ENCODE results near the gene PODN. TPM values are rescaled to one million over a fixed set of nuclear protein-coding genes. Genes with fewer than 3 reads are reported as not detected.

Gene PODN
- under 1 TPM in 4 of 5 donors, not detected in 1; 0.22 to 0.68 (median 0.46) TPM for total RNA-seq
- total RNA-seq (2013) = 0.70 TPM
- total RNA-seq = 0 to 0.29 (median 0.06) reads per million in 29 experiments

- H3K27ac ChIP-seq (ENCODE audit: low read length) = no peak within 1 kb of the TSS
- DNase-seq (peak in 1 of 35 experiments; percentile 17), ATAC-seq (replicated peaks in 1 of 4) (peak; percentile 29 to 60 (median 50))
- POLR2A ChIA-PET = no interaction called here
- H3K4me3 ChIP-seq (ENCODE audit: control insufficient read depth in 1 of 2, extremely low read depth in 1 of 2, low read length in 1 of 2) = peak within 1 kb of the TSS; percentile 33 to 49
- no peaks in the 10 kb centered on the region for H3K9me3 ChIP-seq
- Mint-ChIP-seq H3K4me3 (peak within 1 kb of the TSS; percentile 58 to 68 (median 60)), H3K27me3 (peaks cover 29 to 51% of the 10 kb centered on the region in 2 donors), H3K36me3 (no peaks in the 10 kb centered on the region), H3K27ac (no peak within 1 kb of the TSS), H3K4me1 (peaks cover 5 to 19% (median 11%) of the 10 kb centered on the region in 3 donors), H3K9me3 (no peaks in the 10 kb centered on the region)
- H3K36me3 ChIP-seq (ENCODE audit: control insufficient read depth in 2 of 2, extremely low read depth in 1 of 2, insufficient read depth in 1 of 2, low read length in 1 of 2) = no peaks in the 10 kb centered on the region
- WGBS (ENCODE audit: insufficient coverage) = 4% methylated on average over 52 of the region's 73 CpGs
- CTCF ChIA-PET = no interaction called here
- H3K27me3 ChIP-seq (replicated peaks in 1 of 2; ENCODE audit: control insufficient read depth in 2 of 2, extremely low read depth in 1 of 2, insufficient read depth in 2 of 2, low read length in 1 of 2) = peaks cover 3 to 46% of the 10 kb centered on the region in 2 experiments
- peaks cover 0 to 20% of the 10 kb centered on the region in 2 experiments for H3K4me1 ChIP-seq (ENCODE audit: control insufficient read depth in 1 of 2, extremely low read depth in 1 of 2, insufficient read depth in 2 of 2, low read length in 2 of 2)
Observed at GRCh38 chr1:53061859-53062707, at the start of gene PODN. Gene PODN, plus strand, starts transcription at chr1:53062213. Its CDS starts 7,643 bp downstream, at chr1:53069856.

GRCh38 chr1:53014791-53015507 lies 47.1 kb upstream of the PODN start:
- ATAC-seq (replicated peaks in 1 of 4) (peak; percentile 98 to 100 (median 100)), DNase-seq (peak; percentile 52 to 91 (median 79))
- POLR2A ChIA-PET = interaction anchor here in 1 of 2 donors (0.7 kb wide), 1 partner anchor 289 kb away, joined by 3 read pairs; the partner anchor contains the start of gene ZYG11B
- Mint-ChIP-seq H3K4me3 (peak overlapping the region; percentile 81 to 90 (median 86)), H3K27me3 (no peaks in the 10 kb centered on the region), H3K36me3 (peaks cover 11% of the 10 kb centered on the region), H3K4me1 (peaks cover 24 to 38% (median 36%) of the 10 kb centered on the region in 3 donors), H3K9me3 (no peaks in the 10 kb centered on the region), H3K27ac (peak overlapping the region; percentile 68 to 76)
- Histone ChIP-seq H3K9me3 (no peaks in the 10 kb centered on the region), H3K36me3 (ENCODE audit: control insufficient read depth in 2 of 2, extremely low read depth in 1 of 2, insufficient read depth in 1 of 2, low read length in 1 of 2) (no peaks in the 10 kb centered on the region), H3K4me1 (ENCODE audit: control insufficient read depth in 1 of 2, extremely low read depth in 1 of 2, insufficient read depth in 2 of 2, low read length in 2 of 2) (peaks cover 4 to 11% of the 10 kb centered on the region in 2 experiments), H3K27ac (ENCODE audit: low read length) (peak overlapping the region; percentile 32), H3K4me3 (ENCODE audit: control insufficient read depth in 1 of 2, extremely low read depth in 1 of 2, low read length in 1 of 2) (peak overlapping the region; percentile 28 to 53), H3K27me3 (replicated peaks in 1 of 2; ENCODE audit: control insufficient read depth in 2 of 2, extremely low read depth in 1 of 2, insufficient read depth in 2 of 2, low read length in 1 of 2) (no peaks in the 10 kb centered on the region)
- CTCF ChIA-PET = interaction anchor here in 1 of 2 donors (0.6 to 1.6 kb wide), 7 partner anchors 15 to 381 kb away, joined by 3 to 13 read pairs (median 3); partner anchors contain the start of gene ECHDC2
- WGBS (ENCODE audit: insufficient coverage) = 4% methylated on average over 5 of the region's 9 CpGs

- ChIA-PET POLR2A (no interaction called here), CTCF (interaction anchor here in 1 of 2 donors (1.4 kb wide), 1 partner anchor 263 kb away, joined by 3 read pairs; no protein-coding TSS in a partner anchor)
- Histone ChIP-seq H3K27me3 (replicated peaks in 1 of 2; ENCODE audit: control insufficient read depth in 2 of 2, extremely low read depth in 1 of 2, insufficient read depth in 2 of 2, low read length in 1 of 2) (no peaks in the 10 kb centered on the region), H3K36me3 (ENCODE audit: control insufficient read depth in 2 of 2, extremely low read depth in 1 of 2, insufficient read depth in 1 of 2, low read length in 1 of 2) (no peaks in the 10 kb centered on the region), H3K4me3 (ENCODE audit: control insufficient read depth in 1 of 2, extremely low read depth in 1 of 2, low read length in 1 of 2) (peak overlapping the region; percentile 28 to 53), H3K27ac (ENCODE audit: low read length) (peak overlapping the region; percentile 25), H3K4me1 (ENCODE audit: control insufficient read depth in 1 of 2, extremely low read depth in 1 of 2, insufficient read depth in 2 of 2, low read length in 2 of 2) (peaks cover 4 to 11% of the 10 kb centered on the region in 2 experiments), H3K9me3 (no peaks in the 10 kb centered on the region)
- WGBS (ENCODE audit: insufficient coverage) = 71% methylated on average over 1 of the region's 3 CpGs
- Mint-ChIP-seq H3K36me3 (peaks cover 11% of the 10 kb centered on the region), H3K9me3 (no peaks in the 10 kb centered on the region), H3K27ac (peak overlapping the region; percentile 0 to 2), H3K27me3 (no peaks in the 10 kb centered on the region), H3K4me1 (peaks cover 24 to 38% (median 36%) of the 10 kb centered on the region in 3 donors), H3K4me3 (peak overlapping the region; percentile 81 to 90 (median 86))
- no peak for ATAC-seq (replicated peaks in 1 of 4)
- DNase-seq = no peak
Observed at GRCh38 chr1:53015508-53015860, 46.5 kb upstream of the PODN start.

DNA sequence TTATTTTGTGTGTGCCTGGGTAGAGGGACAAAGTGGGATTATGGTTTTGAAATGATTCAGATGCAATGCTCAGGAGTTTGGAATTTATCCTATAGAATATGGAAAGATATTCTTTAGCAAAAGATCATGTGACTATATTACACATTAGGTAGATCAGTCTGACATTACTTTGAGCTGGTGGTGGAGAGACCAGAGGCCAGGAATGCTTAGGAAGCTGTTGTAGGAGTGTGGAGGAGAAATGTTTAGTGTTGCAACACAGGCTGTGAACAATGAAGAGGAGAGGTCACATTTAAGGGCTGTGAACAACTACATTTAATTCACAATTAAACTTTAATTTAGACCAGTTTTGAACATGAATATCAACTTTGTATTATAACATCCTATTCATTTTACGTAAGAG lies 45.3 kb upstream of the PODN start:
- H3K9me3 Mint-ChIP-seq = no peaks in the 10 kb centered on the region
- H3K36me3 Mint-ChIP-seq = peaks cover 14% of the 10 kb centered on the region
- ChIA-PET POLR2A (no interaction called here), CTCF (interaction anchor here in 1 of 2 donors (0.5 kb wide), 1 partner anchor 53 kb away, joined by 4 read pairs; no protein-coding TSS in a partner anchor)
- Histone ChIP-seq H3K27ac (ENCODE audit: low read length) (no peak overlapping the region), H3K4me1 (ENCODE audit: control insufficient read depth in 1 of 2, extremely low read depth in 1 of 2, insufficient read depth in 2 of 2, low read length in 2 of 2) (peaks cover 4 to 11% of the 10 kb centered on the region in 2 experiments), H3K27me3 (replicated peaks in 1 of 2; ENCODE audit: control insufficient read depth in 2 of 2, extremely low read depth in 1 of 2, insufficient read depth in 2 of 2, low read length in 1 of 2) (no peaks in the 10 kb centered on the region), H3K36me3 (ENCODE audit: control insufficient read depth in 2 of 2, extremely low read depth in 1 of 2, insufficient read depth in 1 of 2, low read length in 1 of 2) (peaks cover 0 to 2% of the 10 kb centered on the region in 2 donors), H3K4me3 (ENCODE audit: control insufficient read depth in 1 of 2, extremely low read depth in 1 of 2, low read length in 1 of 2) (no peak overlapping the region), H3K9me3 (no peaks in the 10 kb centered on the region)
- peaks cover 27 to 39% (median 38%) of the 10 kb centered on the region in 3 donors for H3K4me1 Mint-ChIP-seq
- ATAC-seq (replicated peaks in 1 of 4) (no peak), DNase-seq (no peak)
- no peaks in the 10 kb centered on the region for H3K27me3 Mint-ChIP-seq
- H3K27ac Mint-ChIP-seq = peak overlapping the region in 1 of 2 donors; percentile 52
- WGBS (ENCODE audit: insufficient coverage) = no CpG with 5 or more reads among the region's 1 CpG
- H3K4me3 Mint-ChIP-seq = peak overlapping the region in 2 of 3 donors; percentile 81 to 86

DNA sequence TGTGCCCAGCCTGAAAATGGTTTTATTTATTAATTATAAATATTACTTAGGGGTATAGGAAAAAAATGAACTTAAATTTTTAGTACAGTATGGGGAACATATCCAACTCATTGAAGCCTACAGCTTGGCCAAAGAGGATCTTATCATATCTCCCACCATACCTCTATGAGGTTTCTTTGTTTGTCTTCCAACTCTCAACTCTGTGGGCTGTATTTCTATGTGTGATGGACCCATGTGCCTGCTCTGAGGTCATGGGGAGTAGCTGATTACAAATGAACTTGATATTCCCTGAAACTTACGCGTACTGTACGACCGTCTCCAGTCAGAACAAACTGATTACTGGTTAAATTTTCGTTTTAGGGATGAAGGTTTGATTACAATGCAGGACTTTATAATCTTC lies 41.4 kb upstream of the PODN start:
- Mint-ChIP-seq H3K27ac (no peak overlapping the region), H3K36me3 (peaks cover 17% of the 10 kb centered on the region), H3K9me3 (no peaks in the 10 kb centered on the region), H3K4me3 (no peak overlapping the region), H3K27me3 (no peaks in the 10 kb centered on the region), H3K4me1 (peaks cover 26 to 34% (median 33%) of the 10 kb centered on the region in 3 donors)
- Histone ChIP-seq H3K9me3 (no peaks in the 10 kb centered on the region), H3K4me3 (ENCODE audit: control insufficient read depth in 1 of 2, extremely low read depth in 1 of 2, low read length in 1 of 2) (no peak overlapping the region), H3K27me3 (replicated peaks in 1 of 2; ENCODE audit: control insufficient read depth in 2 of 2, extremely low read depth in 1 of 2, insufficient read depth in 2 of 2, low read length in 1 of 2) (no peaks in the 10 kb centered on the region), H3K27ac (ENCODE audit: low read length) (no peak overlapping the region), H3K4me1 (ENCODE audit: control insufficient read depth in 1 of 2, extremely low read depth in 1 of 2, insufficient read depth in 2 of 2, low read length in 2 of 2) (peaks cover 0 to 3% of the 10 kb centered on the region in 2 experiments), H3K36me3 (ENCODE audit: control insufficient read depth in 2 of 2, extremely low read depth in 1 of 2, insufficient read depth in 1 of 2, low read length in 1 of 2) (peaks cover 0 to 2% of the 10 kb centered on the region in 2 donors)
- no CpG with 5 or more reads among the region's 5 CpGs for WGBS (ENCODE audit: insufficient coverage)
- ATAC-seq (replicated peaks in 1 of 4) (no peak), DNase-seq (no peak)
- ChIA-PET POLR2A (interaction anchor here in 1 of 2 donors (0.7 kb wide), 1 partner anchor 1163 kb away, joined by 4 read pairs; no protein-coding TSS in a partner anchor), CTCF (no interaction called here)

GRCh38 chr1:53022179-53022578 lies 39.8 kb upstream of the PODN start:
- Histone ChIP-seq H3K27ac (ENCODE audit: low read length) (no peak overlapping the region), H3K4me3 (ENCODE audit: control insufficient read depth in 1 of 2, extremely low read depth in 1 of 2, low read length in 1 of 2) (no peak overlapping the region), H3K9me3 (no peaks in the 10 kb centered on the region), H3K27me3 (replicated peaks in 1 of 2; ENCODE audit: control insufficient read depth in 2 of 2, extremely low read depth in 1 of 2, insufficient read depth in 2 of 2, low read length in 1 of 2) (no peaks in the 10 kb centered on the region), H3K36me3 (ENCODE audit: control insufficient read depth in 2 of 2, extremely low read depth in 1 of 2, insufficient read depth in 1 of 2, low read length in 1 of 2) (peaks cover 0 to 6% of the 10 kb centered on the region in 2 donors), H3K4me1 (ENCODE audit: control insufficient read depth in 1 of 2, extremely low read depth in 1 of 2, insufficient read depth in 2 of 2, low read length in 2 of 2) (no peaks in the 10 kb centered on the region)
- H3K4me1 Mint-ChIP-seq = peaks cover 13 to 21% (median 20%) of the 10 kb centered on the region in 3 donors
- peaks cover 10% of the 10 kb centered on the region for H3K36me3 Mint-ChIP-seq
- DNase-seq (no peak), ATAC-seq (replicated peaks in 1 of 4) (no peak)
- CTCF ChIA-PET = no interaction called here
- no peaks in the 10 kb centered on the region for H3K27me3 Mint-ChIP-seq
- no CpG with 5 or more reads among the region's 1 CpG for WGBS (ENCODE audit: insufficient coverage)
- H3K27ac Mint-ChIP-seq = no peak overlapping the region
- POLR2A ChIA-PET = no interaction called here
- H3K4me3 Mint-ChIP-seq = no peak overlapping the region
- no peaks in the 10 kb centered on the region for H3K9me3 Mint-ChIP-seq

Data from T-cell (primary cell).